NCI-H1417 treated with DMSO at 0.1 percent for 48 hours (cell line): Measurements from ENCODE around the gene WBP2NL.
A peak's percentile ranks its signal among the peaks of the same experiment; 100 is the strongest.
"Not testable (repeated sequence)": the region's sequence is repeated elsewhere in the genome, so short reads cannot be mapped to it uniquely, and the experiment has no call there.

Experiments used
- DNase-seq: peaks from one replicate; lab custom pipeline; 2025; lab: John Stamatoyannopoulos, UW

Gene WBP2NL

DNA sequence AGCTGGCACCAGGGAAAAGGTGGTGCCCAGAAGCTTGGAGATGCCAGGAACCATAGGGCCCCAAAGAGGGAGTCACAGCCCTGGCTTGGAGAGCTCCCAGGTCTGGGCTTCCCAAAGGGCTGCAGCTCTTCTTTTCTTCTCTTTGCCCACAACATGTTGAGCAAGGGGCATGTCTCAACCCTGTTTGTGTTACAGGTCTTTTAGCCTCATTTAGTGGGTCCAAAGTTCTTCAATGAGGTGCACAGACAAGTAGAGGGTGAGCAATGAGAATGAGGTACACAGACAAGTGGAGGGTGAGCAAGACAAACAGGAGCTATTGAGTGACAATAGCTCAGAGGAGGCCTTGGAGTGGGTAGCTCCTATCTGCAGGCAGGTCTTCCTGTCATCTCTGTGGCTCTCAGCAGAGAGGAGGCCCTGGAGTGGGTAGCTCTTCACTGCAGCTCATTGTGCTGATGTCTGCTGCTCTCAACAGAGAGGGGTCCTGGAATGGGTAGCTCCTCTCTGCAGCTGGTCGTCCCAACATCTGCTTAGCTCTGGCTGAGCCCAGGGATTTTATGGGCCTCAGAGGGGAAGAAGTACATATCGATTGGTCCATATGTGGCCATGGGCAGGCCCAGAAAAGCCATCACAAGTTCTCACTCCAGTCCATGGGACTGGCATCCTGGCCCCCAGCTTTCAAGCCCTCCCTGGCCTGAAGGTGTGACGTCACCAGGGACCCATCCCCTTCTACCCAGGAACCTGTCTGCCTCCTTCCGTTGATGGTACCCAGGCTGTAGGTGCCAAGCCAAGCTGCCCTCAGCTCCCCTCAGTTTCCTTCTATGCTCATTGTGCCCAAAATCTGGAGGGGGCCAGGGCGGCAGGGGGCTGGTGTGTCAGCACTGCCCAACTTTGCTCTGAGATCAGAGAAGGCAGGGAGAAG is 34.9 kb downstream of the WBP2NL start:
- DNase-seq = no peak

DNA sequence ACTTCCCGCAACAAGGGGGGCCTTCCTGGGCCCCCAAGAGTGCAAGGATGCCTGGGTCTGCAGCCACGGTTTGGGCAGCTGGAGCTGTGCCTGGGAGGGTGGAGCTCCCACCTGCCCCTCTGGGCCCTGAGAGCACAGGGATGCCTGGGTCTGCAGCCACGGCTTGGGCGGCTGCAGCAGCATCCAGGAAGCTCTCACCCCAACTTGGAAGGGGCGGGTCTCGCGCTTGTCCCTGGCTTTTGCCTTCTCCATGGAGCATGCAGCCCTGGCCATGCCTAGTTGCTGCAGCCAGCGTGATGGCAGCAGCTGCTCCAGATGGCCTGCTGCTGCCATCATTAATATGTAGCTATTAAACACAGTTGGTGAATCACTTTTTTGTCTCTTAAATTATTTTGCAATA is 36.7 kb downstream of the WBP2NL start:
- no peak for DNase-seq

DNA sequence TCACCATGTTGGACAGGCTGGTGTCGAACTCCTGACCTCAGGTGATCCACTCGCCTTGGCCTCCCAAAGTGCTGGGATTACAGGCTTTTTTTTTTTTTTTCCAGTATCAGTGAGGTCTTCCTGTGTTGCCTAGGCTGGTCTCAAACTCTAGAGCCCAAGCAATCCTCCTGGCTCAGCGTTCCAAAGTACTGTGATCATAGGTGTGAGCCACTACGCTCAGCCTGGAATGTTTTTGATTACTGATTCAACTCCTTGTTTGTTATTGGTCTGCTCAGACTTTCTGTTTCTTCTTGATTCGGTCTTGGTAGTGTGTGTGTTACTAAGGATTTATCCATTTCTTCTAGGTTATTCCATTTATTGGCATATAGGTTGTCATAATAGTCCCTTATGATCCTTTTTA is 40.7 kb downstream of the WBP2NL start:
- DNase-seq = no peak

DNA sequence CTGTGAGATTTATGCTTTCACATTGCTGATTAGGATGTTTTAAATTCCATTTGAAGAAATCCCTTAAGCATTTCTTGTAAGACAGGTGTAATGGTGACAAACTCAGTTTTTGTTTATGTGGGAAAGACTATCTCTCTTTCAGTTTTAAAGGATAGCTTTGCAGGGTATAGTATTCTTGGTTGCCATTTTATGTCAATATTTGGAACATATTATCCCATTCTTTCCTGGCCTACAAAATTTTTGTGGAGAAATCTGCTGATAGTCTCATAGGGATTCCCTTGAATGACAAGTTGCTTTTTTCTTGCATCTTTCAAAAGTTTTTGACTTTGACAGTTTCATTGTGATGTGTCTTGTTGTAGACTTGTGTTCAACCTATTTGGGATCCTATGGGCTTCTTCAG is 43.2 kb downstream of the WBP2NL start:
- DNase-seq = no peak

DNA sequence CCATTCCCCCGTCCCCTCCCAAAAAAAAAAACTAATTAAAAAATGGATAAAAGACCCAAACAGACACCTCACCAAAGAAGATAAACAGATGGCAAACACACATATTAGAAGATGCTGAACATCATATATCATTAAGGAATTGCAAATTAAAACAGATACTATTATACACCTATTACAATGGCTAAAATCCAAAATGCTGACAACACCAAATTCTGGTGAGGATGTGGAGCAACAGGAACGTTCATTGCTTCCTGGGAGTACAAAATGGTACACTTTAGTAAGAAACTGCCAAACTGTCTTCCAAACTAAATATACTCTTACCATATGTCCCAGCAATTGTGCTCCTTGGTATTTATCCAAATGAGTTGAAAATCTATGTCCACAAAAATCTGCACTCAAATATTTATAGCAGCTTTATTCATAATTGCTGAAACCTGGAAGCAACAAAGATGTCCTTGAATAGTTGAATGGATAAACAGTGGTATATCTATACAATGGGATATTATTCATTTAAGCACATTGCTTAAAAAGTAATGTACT is 52.1 kb downstream of the WBP2NL start:
- no peak for DNase-seq

DNA sequence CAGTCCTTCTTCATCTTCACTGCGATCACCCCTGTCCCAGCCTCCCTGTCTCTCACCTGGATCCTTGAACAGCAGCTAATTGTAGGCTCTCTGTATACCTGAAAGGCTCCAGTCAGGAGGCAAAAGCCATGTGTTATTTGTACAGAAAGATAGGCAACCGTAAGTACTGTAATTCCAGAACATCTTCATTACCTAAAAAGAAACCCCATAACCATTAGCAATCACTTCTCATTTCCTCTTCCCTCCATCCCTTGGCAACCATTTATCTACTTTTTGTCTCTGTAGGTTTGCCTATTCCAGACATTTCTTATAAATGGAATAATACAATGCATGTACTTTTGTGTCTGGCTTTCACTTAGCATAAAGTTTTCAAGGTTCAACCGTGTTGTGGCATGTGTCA is 54.2 kb downstream of the WBP2NL start:
- DNase-seq = no peak

DNA sequence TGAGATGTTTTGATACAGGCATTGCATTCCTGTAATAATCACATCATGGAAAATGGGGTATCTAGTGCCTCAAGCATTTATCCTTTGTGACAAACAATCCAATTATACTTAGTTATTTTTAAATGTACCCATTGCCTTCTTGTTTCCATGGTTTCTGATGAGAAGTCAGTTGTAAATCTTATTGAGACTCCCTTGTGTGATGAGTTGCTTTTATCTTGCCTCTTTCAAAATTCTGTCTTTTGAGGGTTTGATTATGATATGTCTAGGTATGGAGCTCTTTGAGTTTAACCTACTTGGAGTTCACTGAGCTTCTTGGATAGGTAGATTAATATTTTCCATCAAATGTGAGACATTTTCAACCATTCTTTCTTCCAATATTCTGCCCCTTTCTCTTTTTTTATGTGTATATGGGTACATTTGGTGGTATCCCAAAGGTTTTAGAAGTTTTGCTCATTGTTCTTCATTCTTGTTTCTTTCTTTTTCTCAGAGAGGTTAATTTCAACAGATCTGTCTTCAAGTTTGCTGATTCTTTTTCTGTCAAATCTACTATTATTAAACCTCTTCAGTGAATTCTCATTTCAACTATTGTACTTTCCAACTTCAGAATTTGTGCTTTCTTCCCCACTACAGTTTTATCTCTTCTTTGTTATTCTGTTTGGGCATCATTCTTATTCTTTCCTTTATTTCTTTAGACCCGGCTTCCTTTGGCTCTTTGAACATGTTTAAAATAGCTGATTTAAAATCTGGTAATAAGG is 58.3 kb downstream of the WBP2NL start:
- DNase-seq = no peak

DNA sequence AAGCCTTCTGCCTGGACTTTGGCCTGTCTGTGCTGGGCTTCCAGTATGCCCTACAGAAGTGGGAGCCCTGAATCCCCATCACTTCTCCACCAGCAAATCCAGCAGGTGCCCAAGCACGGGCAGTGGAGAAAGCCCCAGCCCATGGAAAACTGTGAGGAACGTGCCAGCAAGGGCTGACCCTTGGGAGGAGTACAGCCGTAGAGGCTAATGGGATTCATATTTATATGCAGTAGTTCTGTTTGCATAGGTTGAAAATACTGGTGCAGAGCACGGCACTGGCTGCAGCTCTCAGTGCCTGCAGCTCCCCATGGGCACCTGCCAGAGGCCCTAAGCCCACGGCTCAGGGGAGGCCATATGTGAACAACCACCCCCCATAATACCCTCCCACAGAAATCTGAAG is 61.9 kb downstream of the WBP2NL start:
- DNase-seq = no peak

DNA sequence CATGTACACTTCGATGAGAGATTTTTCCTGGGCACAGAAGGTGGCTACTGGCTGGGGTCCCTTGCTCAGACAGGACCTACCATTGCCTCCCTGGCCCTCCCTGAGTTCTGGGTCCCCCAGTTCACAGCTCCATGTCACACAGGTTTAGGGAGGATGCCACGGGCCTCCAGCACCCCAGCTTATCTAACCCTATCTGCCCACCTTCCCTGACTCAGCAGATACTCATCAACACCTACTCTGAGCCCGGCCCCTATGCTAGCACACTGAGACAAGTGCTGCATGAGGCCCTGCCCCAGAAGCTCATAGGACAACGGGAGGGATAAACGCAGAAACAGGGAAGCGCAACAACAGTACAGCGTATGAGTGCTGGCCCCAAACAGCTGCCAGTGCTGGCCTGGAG is 62.5 kb downstream of the WBP2NL start:
- no peak for DNase-seq

DNA sequence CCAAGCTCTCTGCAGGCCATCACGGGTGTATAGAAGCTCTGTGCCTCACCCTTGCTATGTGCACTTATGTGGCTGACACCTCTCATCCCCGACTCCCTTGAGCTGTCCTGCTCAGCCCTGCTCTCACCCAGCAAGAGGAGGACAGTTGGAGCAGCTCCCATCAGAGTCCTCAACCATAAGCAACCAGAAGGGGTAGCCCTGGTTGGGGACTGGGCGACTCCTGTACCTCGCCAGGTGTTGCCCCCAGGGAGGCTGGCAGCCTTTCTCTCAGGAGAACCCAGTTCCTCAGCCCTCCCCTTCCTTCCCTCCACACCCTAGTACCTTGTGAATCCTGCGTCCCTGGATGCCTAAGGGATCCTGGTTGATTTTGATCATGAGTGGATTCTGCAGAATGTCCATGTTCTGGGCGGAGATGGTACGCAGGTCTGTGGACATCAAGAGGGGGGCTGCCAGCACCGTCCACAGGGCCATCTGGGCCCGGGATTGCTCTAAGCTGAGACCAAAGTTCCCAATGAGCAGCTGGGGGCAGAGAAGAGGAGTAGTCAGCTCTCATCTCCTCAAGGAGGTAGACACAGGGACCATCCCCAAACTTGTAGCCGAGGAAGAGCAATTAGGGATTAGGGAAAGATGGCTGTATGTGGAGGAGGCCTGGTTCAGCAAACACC is 64.0 kb downstream of the WBP2NL start:
- no peak for DNase-seq

DNA sequence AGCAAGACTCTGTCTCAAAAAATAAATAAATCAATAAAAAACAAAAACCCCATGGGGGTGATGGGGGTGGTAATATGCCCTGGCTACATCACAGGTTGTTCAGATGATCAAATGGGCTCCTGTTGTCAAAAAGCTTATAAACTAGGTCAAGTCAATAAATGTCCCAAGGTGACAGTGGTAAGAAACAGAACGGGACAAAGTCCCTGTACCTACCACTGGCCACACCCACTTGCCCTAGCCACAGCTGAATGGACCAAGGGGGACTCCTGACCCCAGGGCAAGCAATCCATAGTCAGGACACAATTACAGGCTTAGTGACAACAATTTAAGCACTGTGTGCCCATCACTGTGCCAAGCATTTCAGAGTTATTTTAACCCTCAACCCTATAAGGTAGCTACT is 66.0 kb downstream of the WBP2NL start:
- no peak for DNase-seq

DNA sequence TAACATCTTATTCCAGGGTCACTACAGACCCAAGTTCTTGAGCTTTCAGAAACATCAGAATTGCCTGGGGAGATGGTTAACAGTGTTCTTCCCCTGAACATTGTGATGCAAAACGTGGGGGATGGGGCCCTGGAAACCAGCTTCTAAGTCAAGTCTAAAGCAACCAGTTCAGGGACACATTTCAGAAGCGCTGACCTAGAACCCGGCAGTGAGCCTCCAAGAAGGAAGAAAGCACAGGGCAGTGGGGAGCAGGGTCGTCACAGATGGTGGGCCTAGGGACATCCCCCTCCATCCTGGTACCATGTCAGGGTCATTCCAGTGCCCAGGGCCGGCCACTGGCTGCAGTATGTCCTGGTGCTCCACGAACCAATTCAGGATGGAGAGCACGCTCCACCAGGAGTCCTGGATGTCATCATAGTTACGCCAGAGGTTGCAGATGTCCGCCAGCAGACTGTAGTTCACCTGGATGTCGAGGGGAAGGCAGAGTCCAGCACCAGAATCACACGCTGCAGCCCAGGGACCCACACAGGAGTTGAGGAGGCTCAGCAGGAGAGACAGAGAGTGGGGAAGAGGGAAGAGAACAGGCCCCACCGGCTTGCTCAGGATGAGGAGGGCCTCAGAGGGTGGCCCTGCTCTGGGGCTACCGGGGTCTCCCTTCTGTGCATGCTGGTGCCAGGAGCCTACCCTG is 67.0 kb downstream of the WBP2NL start:
- no peak for DNase-seq

DNA sequence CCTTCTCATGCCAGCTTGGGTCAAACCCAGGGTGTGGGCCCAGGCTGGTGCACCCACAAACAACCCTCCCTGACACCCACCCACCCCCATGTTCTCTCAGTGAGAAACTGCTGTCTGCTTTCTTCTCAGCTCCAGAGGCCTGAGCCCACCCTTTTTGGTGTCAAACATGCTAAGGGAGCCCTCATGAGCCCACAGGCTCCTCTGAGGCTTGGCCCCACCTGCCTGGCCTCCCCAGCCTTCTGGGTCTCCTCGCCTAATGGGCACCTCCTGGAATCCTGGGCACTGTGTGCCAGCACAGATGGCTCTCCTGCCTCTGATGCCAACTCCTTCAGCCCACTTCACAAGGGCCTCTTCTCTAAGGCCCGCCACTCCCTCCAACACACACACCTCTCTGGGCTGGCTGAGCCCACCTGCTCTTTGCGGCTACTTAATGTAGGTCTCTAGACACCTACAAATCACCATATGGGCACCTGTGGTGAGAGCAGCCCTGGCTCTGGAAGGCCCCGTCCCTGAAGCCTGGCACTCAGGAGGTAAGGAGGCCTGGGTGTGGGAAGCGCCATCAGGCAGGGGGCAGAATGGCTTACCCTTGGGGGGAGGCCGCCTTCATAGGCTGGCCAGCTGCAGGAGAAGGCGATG is 67.7 kb downstream of the WBP2NL start:
- DNase-seq = no peak

DNA sequence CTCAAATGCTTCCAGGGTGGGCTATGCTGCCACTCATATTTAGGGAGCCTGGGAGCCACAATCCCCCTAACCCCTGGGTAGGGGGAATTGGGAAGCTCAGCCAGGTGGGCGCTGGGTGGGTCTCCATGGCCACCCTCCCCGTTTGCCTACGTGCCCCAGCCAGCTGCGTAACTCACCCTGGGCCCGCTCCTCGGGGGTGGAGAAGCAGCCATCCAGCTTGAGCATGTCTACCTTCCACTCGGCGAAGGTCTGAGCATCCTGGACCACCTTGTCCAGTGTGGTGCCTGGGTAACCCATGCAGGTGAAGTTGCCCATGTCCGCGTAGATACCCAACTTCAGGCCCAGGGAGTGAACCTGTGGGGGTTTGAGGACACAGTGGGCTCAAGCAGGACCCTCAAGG is 68.3 kb downstream of the WBP2NL start:
- DNase-seq = no peak

DNA sequence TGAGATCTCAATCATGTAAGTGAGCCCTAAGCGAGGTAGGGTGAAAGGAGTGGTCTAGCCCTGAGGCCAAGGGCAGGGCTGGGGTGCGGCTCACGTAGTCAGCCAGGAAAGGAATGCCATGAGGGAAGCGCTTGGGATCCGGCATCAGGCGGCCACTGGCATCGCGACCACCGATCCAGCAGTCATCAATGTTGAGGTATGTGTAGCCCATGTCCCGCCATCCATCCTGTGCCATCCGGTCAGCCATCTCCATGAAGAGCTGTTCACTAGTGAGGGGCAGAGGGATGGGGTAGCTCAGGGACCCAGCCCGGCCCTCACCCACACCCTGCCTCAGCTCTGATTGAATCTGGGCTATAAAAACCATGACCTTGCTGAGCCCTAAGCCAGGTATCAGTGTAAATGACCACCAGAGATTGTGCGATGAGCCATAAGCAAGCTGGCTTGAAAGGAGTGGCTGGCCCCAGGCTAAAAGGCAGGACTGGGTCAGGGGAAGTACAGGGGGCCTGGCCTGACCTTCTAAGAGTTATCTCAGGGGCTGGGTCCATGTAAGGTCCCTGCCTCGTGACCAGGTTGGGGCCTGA is 69.2 kb downstream of the WBP2NL start:
- no peak for DNase-seq

DNA sequence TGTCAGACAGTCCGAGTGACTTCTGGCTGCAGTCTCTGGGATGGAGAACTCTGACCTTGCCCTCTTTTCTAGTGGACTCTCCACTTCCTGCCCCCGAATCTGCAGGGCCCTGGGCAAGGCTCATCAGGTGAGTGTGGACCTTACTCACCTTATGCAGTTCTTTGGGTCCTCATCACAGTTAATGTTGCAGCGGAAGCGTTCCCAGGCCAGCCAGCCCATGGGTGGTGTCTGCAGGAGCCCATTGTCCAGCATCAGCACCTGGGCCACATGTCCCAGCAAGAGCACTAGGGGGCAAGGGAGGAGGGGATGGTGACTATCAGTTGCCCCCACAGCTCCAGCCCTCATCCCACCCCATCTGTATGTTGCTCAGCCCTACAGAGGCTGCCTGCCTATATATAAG is 69.7 kb downstream of the WBP2NL start:
- no peak for DNase-seq

DNA sequence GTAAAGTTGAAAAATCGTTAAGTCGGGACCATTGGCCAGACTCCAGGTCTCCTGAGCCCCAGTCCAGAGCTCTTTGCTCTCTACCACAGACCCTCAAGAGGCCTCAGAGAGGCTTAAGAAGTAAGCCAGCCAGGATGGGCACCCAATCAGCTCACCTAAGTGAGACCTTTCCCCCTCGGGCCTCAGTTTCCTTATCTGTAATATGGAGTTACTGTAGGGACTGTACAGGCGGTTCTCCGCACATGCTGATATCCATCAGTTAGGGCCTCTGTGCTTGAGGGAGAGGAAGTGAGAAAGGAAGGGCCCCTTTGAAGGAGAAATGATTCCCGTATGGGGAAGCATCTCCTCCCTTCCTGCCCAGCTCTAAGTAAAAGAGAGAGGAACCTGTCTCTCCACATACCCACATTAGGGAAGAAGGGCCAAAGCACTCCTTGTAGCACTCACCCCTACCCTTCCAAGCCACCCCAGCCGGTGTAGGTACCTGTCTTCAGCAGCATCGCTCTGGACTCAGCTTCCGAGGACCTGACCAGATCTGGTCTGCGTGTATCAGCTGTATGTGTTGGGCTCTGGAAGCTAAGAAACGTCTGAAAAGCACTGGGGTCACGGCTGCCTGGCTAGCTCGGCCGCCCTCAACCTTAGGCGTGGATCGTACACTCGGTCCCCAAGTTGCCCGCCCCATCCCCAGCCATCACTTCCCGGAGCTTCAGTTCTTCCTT is 71.4 kb downstream of the WBP2NL start:
- no peak for DNase-seq

DNA sequence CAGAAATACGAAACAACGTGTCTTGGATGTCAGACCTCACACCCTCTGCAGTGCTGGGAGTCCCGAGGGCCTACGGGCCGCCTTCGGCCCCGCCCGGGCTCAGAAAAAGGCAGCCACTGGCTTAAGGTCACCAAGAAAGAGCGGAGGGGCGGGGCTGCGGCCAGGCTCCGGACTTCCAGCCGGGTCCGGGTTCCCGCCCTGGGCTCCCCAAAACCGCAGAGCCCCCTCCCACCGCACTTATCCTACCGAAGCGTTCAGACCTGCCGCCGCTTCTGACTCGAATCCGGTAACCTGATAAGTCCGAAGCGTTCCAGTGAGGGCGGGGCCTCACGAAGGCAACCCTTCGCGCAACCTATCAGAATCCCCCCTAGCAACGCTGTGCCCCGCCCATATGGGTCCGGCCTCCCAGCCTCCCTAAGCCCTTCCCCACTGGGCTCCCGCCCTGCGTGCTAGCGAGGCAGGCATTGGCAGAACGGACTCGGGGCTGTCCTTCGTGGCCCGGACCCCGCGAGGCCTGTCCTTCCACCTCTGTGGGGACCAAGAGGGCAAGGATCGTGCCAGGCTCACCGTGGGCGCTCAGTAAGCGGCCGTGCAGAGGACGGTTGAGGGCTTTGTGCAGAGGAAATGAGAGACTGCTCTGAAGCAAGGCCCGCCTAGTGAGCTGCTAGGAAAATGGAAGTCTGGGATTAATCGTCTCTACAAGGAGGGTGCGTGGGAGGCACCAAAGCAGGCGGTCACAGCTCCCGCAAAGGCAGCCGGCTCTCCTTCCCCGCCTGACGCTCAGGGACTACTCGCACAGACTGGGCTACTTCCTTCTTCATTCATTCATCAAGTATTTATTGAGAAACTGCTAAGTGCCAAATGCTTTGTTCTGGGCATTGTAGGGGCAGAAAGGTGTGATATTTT is 72.2 kb downstream of the WBP2NL start, which contains the start of gene NAGA:
Gene NAGA, minus strand, starts transcription at position 296 of the 906 bp plus-strand sequence. CDS start 515 bp downstream, outside the sequence.
- peak; percentile 72 for DNase-seq

DNA sequence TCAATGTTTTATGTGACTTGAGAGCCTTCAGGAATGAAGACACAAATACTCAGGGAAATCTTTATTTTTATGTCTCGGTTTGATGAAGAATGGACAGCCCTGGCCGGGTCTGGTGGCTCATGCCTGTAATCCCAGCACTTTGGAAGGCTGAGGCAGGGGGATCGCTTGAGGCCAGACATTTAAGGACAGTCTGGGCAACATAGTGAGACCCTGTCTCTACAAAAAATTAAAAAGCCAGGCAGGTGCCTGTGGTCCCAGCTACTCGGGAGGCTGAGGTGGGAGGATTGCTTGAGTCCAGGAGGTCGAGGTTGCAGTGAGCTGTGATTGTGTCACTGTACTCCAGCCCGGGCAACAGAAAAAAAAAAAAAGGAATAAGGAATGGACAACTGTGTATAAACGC is 72.9 kb downstream of the WBP2NL start:
- not testable (repeated sequence) for DNase-seq
